ENCODE results near the gene IL32.
"Not testable (repeated sequence)": the region's sequence is repeated elsewhere in the genome, so short reads cannot be mapped to it uniquely, and the experiment has no call there.

DNA sequence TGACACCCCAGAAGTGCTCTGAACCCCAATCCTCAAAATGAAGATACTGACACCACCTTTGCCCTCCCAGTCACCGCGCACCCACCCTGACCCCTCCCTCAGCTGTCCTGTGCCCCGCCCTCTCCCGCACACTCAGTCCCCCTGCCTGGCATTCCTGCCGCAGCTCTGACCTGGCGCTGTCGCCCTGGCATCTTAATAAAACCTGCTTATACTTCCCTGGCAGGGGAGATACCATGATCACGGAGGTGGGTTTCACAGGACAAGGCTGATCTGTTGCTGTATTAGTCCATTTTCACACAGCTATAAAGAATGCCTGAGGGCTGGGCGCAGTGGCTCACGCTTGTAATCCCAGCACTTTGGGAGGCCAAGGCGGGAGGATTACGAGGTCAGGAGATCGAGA is 16.5 kb downstream of the IL32 start:
- TF ChIP-seq, protein P1, sequence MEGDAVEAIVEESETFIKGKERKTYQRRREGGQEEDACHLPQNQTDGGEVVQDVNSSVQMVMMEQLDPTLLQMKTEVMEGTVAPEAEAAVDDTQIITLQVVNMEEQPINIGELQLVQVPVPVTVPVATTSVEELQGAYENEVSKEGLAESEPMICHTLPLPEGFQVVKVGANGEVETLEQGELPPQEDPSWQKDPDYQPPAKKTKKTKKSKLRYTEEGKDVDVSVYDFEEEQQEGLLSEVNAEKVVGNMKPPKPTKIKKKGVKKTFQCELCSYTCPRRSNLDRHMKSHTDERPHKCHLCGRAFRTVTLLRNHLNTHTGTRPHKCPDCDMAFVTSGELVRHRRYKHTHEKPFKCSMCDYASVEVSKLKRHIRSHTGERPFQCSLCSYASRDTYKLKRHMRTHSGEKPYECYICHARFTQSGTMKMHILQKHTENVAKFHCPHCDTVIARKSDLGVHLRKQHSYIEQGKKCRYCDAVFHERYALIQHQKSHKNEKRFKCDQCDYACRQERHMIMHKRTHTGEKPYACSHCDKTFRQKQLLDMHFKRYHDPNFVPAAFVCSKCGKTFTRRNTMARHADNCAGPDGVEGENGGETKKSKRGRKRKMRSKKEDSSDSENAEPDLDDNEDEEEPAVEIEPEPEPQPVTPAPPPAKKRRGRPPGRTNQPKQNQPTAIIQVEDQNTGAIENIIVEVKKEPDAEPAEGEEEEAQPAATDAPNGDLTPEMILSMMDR (conservative IDR thresholded peaks at IDR 0.05; ENCODE audit: low read length) = not testable (repeated sequence)
- TF ChIP-seq EZH2phosphoT487 (IDR thresholded peaks at IDR 0.05; ENCODE audit: borderline replicate concordance) = not testable (repeated sequence)

All from Loucy (cell line).